ENCODE measurements around the gene DENND1A. TPM values are rescaled to one million over a fixed set of nuclear protein-coding genes. Genes with fewer than 3 reads are reported as not detected.

Gene DENND1A
- total RNA-seq, 1 experiment from 2014 or later, result 42.5 TPM

DNA sequence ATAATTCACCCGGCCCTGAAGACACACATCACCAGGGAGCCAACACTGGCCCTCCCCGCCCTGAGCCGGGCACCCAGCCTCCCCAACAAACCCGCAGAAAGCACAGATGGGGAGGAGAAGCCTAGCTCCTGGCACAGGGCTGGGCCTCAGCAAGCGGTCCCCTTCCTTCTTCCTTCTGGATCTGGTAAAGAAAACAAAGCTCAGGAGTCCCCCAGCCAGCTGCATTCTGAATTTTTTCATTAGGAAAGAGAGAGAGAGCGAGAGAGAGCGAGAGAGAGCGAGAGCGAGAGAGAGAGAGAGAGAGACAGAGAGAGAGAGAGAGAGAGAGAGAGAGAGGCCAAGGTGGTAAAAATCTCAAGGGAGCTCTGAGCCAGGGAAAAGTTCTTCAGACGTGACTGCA, 378.2 kb downstream of the DENND1A start:
- H3K27me3 Mint-ChIP-seq (ENCODE audit: insufficient read depth, unreplicated experiment), result no peaks in the 10 kb centered on the region
- no peak overlapping the region for H3K4me3 Mint-ChIP-seq (ENCODE audit: unreplicated experiment)
- H3K9me3 Mint-ChIP-seq (ENCODE audit: unreplicated experiment), result no peaks in the 10 kb centered on the region
- BruUV-seq (replicated peaks), result no TSS peak
- peak overlapping the region; percentile 49 for H3K27ac Mint-ChIP-seq (ENCODE audit: low read depth, unreplicated experiment)
- CTCF ChIA-PET, result interaction anchor here (0.6 kb wide), 1 partner anchor 188 kb away, joined by 3 read pairs; no protein-coding TSS in a partner anchor
- H3K4me1 Mint-ChIP-seq (ENCODE audit: insufficient read depth, unreplicated experiment), result no peaks in the 10 kb centered on the region
- TF ChIP-seq, protein P1, sequence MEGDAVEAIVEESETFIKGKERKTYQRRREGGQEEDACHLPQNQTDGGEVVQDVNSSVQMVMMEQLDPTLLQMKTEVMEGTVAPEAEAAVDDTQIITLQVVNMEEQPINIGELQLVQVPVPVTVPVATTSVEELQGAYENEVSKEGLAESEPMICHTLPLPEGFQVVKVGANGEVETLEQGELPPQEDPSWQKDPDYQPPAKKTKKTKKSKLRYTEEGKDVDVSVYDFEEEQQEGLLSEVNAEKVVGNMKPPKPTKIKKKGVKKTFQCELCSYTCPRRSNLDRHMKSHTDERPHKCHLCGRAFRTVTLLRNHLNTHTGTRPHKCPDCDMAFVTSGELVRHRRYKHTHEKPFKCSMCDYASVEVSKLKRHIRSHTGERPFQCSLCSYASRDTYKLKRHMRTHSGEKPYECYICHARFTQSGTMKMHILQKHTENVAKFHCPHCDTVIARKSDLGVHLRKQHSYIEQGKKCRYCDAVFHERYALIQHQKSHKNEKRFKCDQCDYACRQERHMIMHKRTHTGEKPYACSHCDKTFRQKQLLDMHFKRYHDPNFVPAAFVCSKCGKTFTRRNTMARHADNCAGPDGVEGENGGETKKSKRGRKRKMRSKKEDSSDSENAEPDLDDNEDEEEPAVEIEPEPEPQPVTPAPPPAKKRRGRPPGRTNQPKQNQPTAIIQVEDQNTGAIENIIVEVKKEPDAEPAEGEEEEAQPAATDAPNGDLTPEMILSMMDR (IDR thresholded peaks at IDR 0.05; ENCODE audit: unreplicated experiment), result no peak
- intact Hi-C loops (cut with micrococcal nuclease), result no loop called here
- peaks cover 6% of the 10 kb centered on the region for H3K36me3 Mint-ChIP-seq (ENCODE audit: insufficient read depth, unreplicated experiment)
- POLR2A ChIA-PET, result no interaction called here
- DNase-seq (ENCODE audit: unreplicated experiment), result no peak

GRCh38 chr9:123550797-123551196, 379.1 kb downstream of the DENND1A start:
- H3K36me3 Mint-ChIP-seq (ENCODE audit: insufficient read depth, unreplicated experiment), result peaks cover 6% of the 10 kb centered on the region
- no TSS peak for BruUV-seq (replicated peaks)
- TF ChIP-seq, protein P1 (IDR thresholded peaks at IDR 0.05; ENCODE audit: unreplicated experiment), result no peak
- intact Hi-C loops (cut with micrococcal nuclease), result no loop called here
- H3K4me1 Mint-ChIP-seq (ENCODE audit: insufficient read depth, unreplicated experiment), result no peaks in the 10 kb centered on the region
- ChIA-PET CTCF (no interaction called here), POLR2A (no interaction called here)
- H3K27me3 Mint-ChIP-seq (ENCODE audit: insufficient read depth, unreplicated experiment), result no peaks in the 10 kb centered on the region
- no peak overlapping the region for H3K27ac Mint-ChIP-seq (ENCODE audit: low read depth, unreplicated experiment)
- H3K9me3 Mint-ChIP-seq (ENCODE audit: unreplicated experiment), result no peaks in the 10 kb centered on the region
- no peak for DNase-seq (ENCODE audit: unreplicated experiment)
- no peak overlapping the region for H3K4me3 Mint-ChIP-seq (ENCODE audit: unreplicated experiment)

GRCh38 chr9:123550012-123550411, 379.9 kb downstream of the DENND1A start:
- intact Hi-C loops (cut with micrococcal nuclease), result no loop called here
- CTCF ChIA-PET, result no interaction called here
- H3K9me3 Mint-ChIP-seq (ENCODE audit: unreplicated experiment), result no peaks in the 10 kb centered on the region
- peaks cover 3% of the 10 kb centered on the region for H3K36me3 Mint-ChIP-seq (ENCODE audit: insufficient read depth, unreplicated experiment)
- no peaks in the 10 kb centered on the region for H3K27me3 Mint-ChIP-seq (ENCODE audit: insufficient read depth, unreplicated experiment)
- TF ChIP-seq, protein P1 (IDR thresholded peaks at IDR 0.05; ENCODE audit: unreplicated experiment), result no peak
- DNase-seq (ENCODE audit: unreplicated experiment), result no peak
- POLR2A ChIA-PET, result no interaction called here
- no peak overlapping the region for H3K27ac Mint-ChIP-seq (ENCODE audit: low read depth, unreplicated experiment)
- no peaks in the 10 kb centered on the region for H3K4me1 Mint-ChIP-seq (ENCODE audit: insufficient read depth, unreplicated experiment)
- no peak overlapping the region for H3K4me3 Mint-ChIP-seq (ENCODE audit: unreplicated experiment)
- BruUV-seq (replicated peaks), result no TSS peak

GRCh38 chr9:123548741-123549545, 381.0 kb downstream of the DENND1A start:
- ChIA-PET POLR2A (no interaction called here), CTCF (no interaction called here)
- TF ChIP-seq, protein P1 (IDR thresholded peaks at IDR 0.05; ENCODE audit: unreplicated experiment), result no peak
- Mint-ChIP-seq H3K4me3 (ENCODE audit: unreplicated experiment) (no peak overlapping the region), H3K27me3 (ENCODE audit: insufficient read depth, unreplicated experiment) (no peaks in the 10 kb centered on the region), H3K27ac (ENCODE audit: low read depth, unreplicated experiment) (no peak overlapping the region), H3K36me3 (ENCODE audit: insufficient read depth, unreplicated experiment) (no peaks in the 10 kb centered on the region), H3K9me3 (ENCODE audit: unreplicated experiment) (no peaks in the 10 kb centered on the region), H3K4me1 (ENCODE audit: insufficient read depth, unreplicated experiment) (no peaks in the 10 kb centered on the region)
- no peak for DNase-seq (ENCODE audit: unreplicated experiment)
- BruUV-seq (replicated peaks), result no TSS peak
- intact Hi-C loops (cut with micrococcal nuclease), result no loop called here
